ENCODE measurements around the gene TEX44. TPM values are rescaled to one million over a fixed set of nuclear protein-coding genes. Genes with fewer than 3 reads are reported as not detected.
A peak's percentile ranks its signal among the peaks of the same experiment; 100 is the strongest.
"Not testable (repeated sequence)": the region's sequence is repeated elsewhere in the genome, so short reads cannot be mapped to it uniquely, and the experiment has no call there.

TEX44 gene
- total and polyA plus RNA-seq, 9 of the 15 experiments (the other 6 are each of a cell fraction or from before 2014, with no cell fraction given), result not detected

GRCh38 chr2:231568785-231569435, 23.8 kb upstream of the TEX44 start (continued):
- TF ChIP-seq RUNX1 (IDR thresholded peaks at IDR 0.05; ENCODE audit: low read depth), result no peak
- no peak for TF ChIP-seq GABPB1 (CRISPR knock-in tag; IDR thresholded peaks at IDR 0.05)

DNA sequence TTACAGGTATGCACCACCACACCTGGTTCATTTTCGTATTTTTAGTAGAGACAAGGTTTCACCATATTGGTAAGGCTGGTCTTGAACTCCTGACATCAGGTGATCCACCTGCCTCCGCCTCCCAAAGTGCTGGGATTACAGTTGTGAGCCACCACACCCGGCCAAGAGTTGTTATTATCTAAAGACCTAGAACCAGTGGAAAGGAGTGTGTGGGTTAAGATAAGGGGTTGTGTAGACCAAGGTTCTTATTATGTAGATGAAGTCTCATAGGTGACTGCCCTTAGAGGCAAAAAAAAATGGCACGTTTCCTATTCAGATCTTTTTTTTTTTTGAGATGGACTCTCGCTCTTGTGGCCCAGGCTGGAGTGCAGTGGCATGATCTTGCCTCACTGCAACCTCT, 21.7 kb upstream of the TEX44 start:
- DNase-seq (ENCODE audit: extremely low read depth in 1 of 4, low spot score in 3 of 4), result peak in 1 of 4 experiments; percentile 39
- H3K36me3 ChIP-seq (ENCODE audit: control insufficient read depth, insufficient read depth, low read length); H3K79me2 ChIP-seq (ENCODE audit: control insufficient read depth, insufficient read depth, low read length); H3K4me3 ChIP-seq; H3K27me3 ChIP-seq (ENCODE audit: control insufficient read depth in 2 of 2, insufficient read depth in 2 of 2, low read length in 2 of 2); intact Hi-C loops (cut with micrococcal nuclease); ATAC-seq; CTCF ChIA-PET (ENCODE audit: low intra/inter-chr PET ratio); BruUV-seq (replicated peaks); H4K20me1 ChIP-seq (replicated peaks; ENCODE audit: control insufficient read depth, insufficient read depth, low read length); H3K27ac ChIP-seq (ENCODE audit: extremely low read depth, low read depth, low read length); H3K9me3 ChIP-seq (replicated peaks; ENCODE audit: control insufficient read depth, insufficient read depth, low read depth, low read length); H3K9me1 ChIP-seq (ENCODE audit: control insufficient read depth, insufficient read depth, low read length); FAIRE-seq; H3K4me2 ChIP-seq (ENCODE audit: insufficient read depth, low read length); H3K9ac ChIP-seq (ENCODE audit: insufficient read depth in 1 of 2, low read depth in 2 of 2, low read length in 2 of 2); H3K4me1 ChIP-seq (replicated peaks in 1 of 2; ENCODE audit: control insufficient read depth in 2 of 2, insufficient read depth in 2 of 2, low read length in 2 of 2); H2AFZ ChIP-seq (ENCODE audit: low read depth, low read length); in situ Hi-C loops (cut with MboI): not testable (repeated sequence)
- 5% methylated on average over 5 of the region's 5 CpGs for WGBS (ENCODE audit: insufficient coverage, low coverage, missing lambda C conversion rate)
- POLR2A ChIA-PET, result interaction anchor here (0.9 to 1.0 kb wide), 2 partner anchors 11 to 104 kb away, joined by 3 read pairs; no protein-coding TSS in a partner anchor
- 0 out of 2 replicates have a peak, but pooled peaks have one; percentile 36 for TF ChIP-seq ZSCAN29 (IDR thresholded peaks at IDR 0.05)
- peak; percentile 65 for TF ChIP-seq TCF3 (CRISPR knock-in tag; IDR thresholded peaks at IDR 0.05)
- TF ChIP-seq CBFA2T3 (IDR thresholded peaks at IDR 0.05), result peak; percentile 69
- TF ChIP-seq ZNF384 (IDR thresholded peaks at IDR 0.05; ENCODE audit: low read depth, low read length), result 0 out of 2 replicates have a peak, but pooled peaks have one; percentile 22
- TF ChIP-seq TAL1 (IDR thresholded peaks at IDR 0.05), result peak; percentile 57; the same call in 1 of the 2 replicates
- peak; percentile 49 for TF ChIP-seq CBFA2T2 (conservative IDR thresholded peaks at IDR 0.05)
- peak; percentile 56 for TF ChIP-seq ARID1B (IDR thresholded peaks at IDR 0.05)
